IMR-90 (cell line): ENCODE results near the gene TRIAP1. TPM values are rescaled to one million over a fixed set of nuclear protein-coding genes. Genes with fewer than 3 reads are reported as not detected.

ENCODE experiments used
- ATAC-seq: fragments of 200-7000 bp; cut with Tn5 transposase; 2 replicates; pipeline ENCODE4 v1.9.1; 2020; ENCODE audit warnings: low read depth, mild to moderate bottlenecking, moderate library complexity
- BruUV-seq: library from RNA; stranded (reverse); fragments of 400-500 nt; replicated peaks from 2 replicates; lab custom pipeline; 2021; lab: Mats Ljungman, UMichigan
- CTCF ChIA-PET: fragments of 300-600 bp; formaldehyde crosslinking; extraction: SDS; loops from one replicate; lab custom pipeline; 2021; ENCODE audit warnings: antibody characterized with exemption; lab: Yijun Ruan, JAX
- POLR2A ChIA-PET: fragments of 300-600 bp; sonication (Branson Sonifier 250); formaldehyde crosslinking; loops from one replicate; lab custom pipeline; 2022; ENCODE audit warnings: antibody characterized with exemption; ENCODE audit not compliant: unreplicated experiment; lab: Charles Lee
- DNase-seq: peaks from one replicate; pipeline ENCODE4 v3.0.0; 2013
- H2AFZ ChIP-seq: replicated peaks from 2 replicates; pipeline ENCODE3; 2013; ENCODE audit warnings: low read length, mild to moderate bottlenecking; ENCODE audit not compliant: poor library complexity
- H2AK5ac ChIP-seq: 2 replicates; pipeline ENCODE4 v1.6.1; 2013; ENCODE audit warnings: low read depth, low read length, inconsistent platforms
- H2AK9ac ChIP-seq: replicated peaks from 2 replicates; pipeline ENCODE3; 2013; ENCODE audit warnings: mild to moderate bottlenecking, low read depth, low read length, moderate library complexity; ENCODE audit not compliant: poor library complexity
- H2BK120ac ChIP-seq: 2 replicates; pipeline ENCODE4 v1.6.1; 2013; ENCODE audit warnings: low read depth, low read length, inconsistent platforms
- H2BK15ac ChIP-seq: 3 replicates; pipeline ENCODE4 v1.6.1; 2013; ENCODE audit warnings: low read depth, low read length, inconsistent platforms
- H2BK20ac ChIP-seq: 2 replicates; pipeline ENCODE4 v1.6.1; 2013; ENCODE audit warnings: low read depth, mild to moderate bottlenecking, inconsistent platforms, low read length, moderate library complexity
- H2BK5ac ChIP-seq: 2 replicates; pipeline ENCODE4 v1.6.1; 2013; ENCODE audit warnings: mild to moderate bottlenecking, low read depth, low read length, inconsistent platforms; ENCODE audit not compliant: poor library complexity, severe bottlenecking
- H3K14ac ChIP-seq: replicated peaks from 2 replicates; pipeline ENCODE4 v1.6.1; 2013; ENCODE audit warnings: low read depth, low read length, inconsistent platforms
- H3K18ac ChIP-seq: 2 replicates; pipeline ENCODE4 v1.6.1; 2013; ENCODE audit warnings: low read depth, low read length, control low read depth
- H3K23ac ChIP-seq: 2 replicates; pipeline ENCODE4 v1.6.1; 2013; ENCODE audit warnings: low read depth, low read length, inconsistent platforms
- H3K27ac ChIP-seq: 2 replicates; pipeline ENCODE4 v1.5.1; 2013; ENCODE audit warnings: mild to moderate bottlenecking, control low read depth, low read length; ENCODE audit not compliant: insufficient read depth
- H3K27me3 ChIP-seq: 2 replicates; pipeline ENCODE4 v1.6.1; 2013; ENCODE audit warnings: low read length; ENCODE audit not compliant: control insufficient read depth, insufficient read depth
- H3K36me3 ChIP-seq: 2 replicates; pipeline ENCODE4 v1.6.1; 2013; ENCODE audit warnings: low read length, mixed read lengths; ENCODE audit not compliant: control insufficient read depth, insufficient read depth
- H3K4ac ChIP-seq: 2 replicates; pipeline ENCODE4 v1.6.1; 2013; ENCODE audit warnings: low read depth, low read length, inconsistent platforms
- H3K4me1 ChIP-seq: 2 replicates; pipeline ENCODE4 v1.6.1; 2013; ENCODE audit warnings: low read length, mixed read lengths; ENCODE audit not compliant: control insufficient read depth, insufficient read depth
- H3K4me2 ChIP-seq: 2 replicates; pipeline ENCODE4 v1.6.1; 2013; ENCODE audit warnings: low read depth, mild to moderate bottlenecking, control low read depth, low read length, moderate library complexity
- H3K4me3 ChIP-seq: 2 replicates; pipeline ENCODE4 v1.5.1; 2013; ENCODE audit warnings: low read depth, mild to moderate bottlenecking, control low read depth, low read length, moderate library complexity; ENCODE audit not compliant: insufficient read depth
- H3K56ac ChIP-seq: 2 replicates; pipeline ENCODE4 v1.6.1; 2013; ENCODE audit warnings: low read length, inconsistent platforms; ENCODE audit not compliant: insufficient read depth; ENCODE audit errors: extremely low read depth
- H3K79me1 ChIP-seq, 2 experiments: 2 replicates each; pipeline ENCODE4 v1.6.1; 2013; ENCODE audit warnings: low read length in 2 of 2, inconsistent platforms in 1 of 2, low read depth in 1 of 2
- H3K9ac ChIP-seq: 2 replicates; pipeline ENCODE4 v1.6.1; 2013; ENCODE audit warnings: low read depth, low read length, control low read depth
- H3K9me1 ChIP-seq: 2 replicates; pipeline ENCODE4 v1.6.1; 2013; ENCODE audit warnings: low read length, inconsistent platforms; ENCODE audit not compliant: insufficient read depth
- H3K9me3 ChIP-seq: 2 replicates; pipeline ENCODE4 v1.6.1; 2013; ENCODE audit warnings: low read length; ENCODE audit not compliant: control insufficient read depth, insufficient read depth
- H4K20me1 ChIP-seq: 2 replicates; pipeline ENCODE4 v1.6.1; 2013; ENCODE audit warnings: low read length, inconsistent platforms; ENCODE audit not compliant: insufficient read depth
- H4K5ac ChIP-seq: 2 replicates; pipeline ENCODE4 v1.6.1; 2013; ENCODE audit warnings: mild to moderate bottlenecking, low read depth, low read length, control low read depth
- H4K8ac ChIP-seq, 2 experiments: 2 replicates each; pipeline ENCODE4 v1.6.1; 2013; ENCODE audit warnings: low read depth in 2 of 2, low read length in 2 of 2, control low read depth in 1 of 2, inconsistent platforms in 1 of 2
- H4K91ac ChIP-seq: 2 replicates; pipeline ENCODE4 v1.6.1; 2013; ENCODE audit warnings: low read depth, low read length, inconsistent platforms; ENCODE audit not compliant: insufficient read depth
- BHLHE40 ChIP-seq: fragments of 150-350 bp; IDR thresholded peaks from 2 replicates; pipeline ENCODE4 v1.6.1; 2016; ENCODE audit warnings: mild to moderate bottlenecking, low read depth, low read length
- CEBPB ChIP-seq: IDR thresholded peaks from 2 replicates; pipeline ENCODE4 v1.6.1; 2012; ENCODE audit warnings: low read depth, low read length, improper control_type of control experiment
- CHD1 ChIP-seq: IDR thresholded peaks from 2 replicates; pipeline ENCODE4 v1.6.1; 2012; ENCODE audit warnings: low read depth, low read length, improper control_type of control experiment
- CTCF ChIP-seq: conservative IDR thresholded peaks from 2 replicates; pipeline ENCODE4 v1.5.1; 2012; ENCODE audit warnings: mild to moderate bottlenecking, low read depth, low read length, improper control_type of control experiment
- MAFK ChIP-seq: IDR thresholded peaks from 2 replicates; pipeline ENCODE4 v1.6.1; 2012; ENCODE audit warnings: low read depth, low read length, improper control_type of control experiment
- MAZ ChIP-seq: IDR thresholded peaks from 2 replicates; pipeline ENCODE4 v1.6.1; 2012; ENCODE audit warnings: low read depth, mild to moderate bottlenecking, low read length, improper control_type of control experiment, moderate library complexity, borderline replicate concordance
- MXI1 ChIP-seq: IDR thresholded peaks from 2 replicates; pipeline ENCODE4 v1.6.1; 2012; ENCODE audit warnings: low read depth, mild to moderate bottlenecking, low read length, moderate library complexity, borderline replicate concordance
- NFE2L2 ChIP-seq: fragments of 150-350 bp; IDR thresholded peaks from 2 replicates; pipeline ENCODE4 v1.6.1; 2016; ENCODE audit warnings: low read depth, mild to moderate bottlenecking, low read length
- POLR2A ChIP-seq: IDR thresholded peaks from 2 replicates; pipeline ENCODE4 v1.6.1; 2012; ENCODE audit warnings: mild to moderate bottlenecking, low read depth, low read length
- RAD21 ChIP-seq: IDR thresholded peaks from 2 replicates; pipeline ENCODE4 v1.6.1; 2012; ENCODE audit warnings: low read length, improper control_type of control experiment
- RCOR1 ChIP-seq: IDR thresholded peaks from 2 replicates; pipeline ENCODE4 v1.6.1; 2012; ENCODE audit warnings: mild to moderate bottlenecking, low read length, improper control_type of control experiment; ENCODE audit not compliant: insufficient replicate concordance
- RFX5 ChIP-seq: IDR thresholded peaks from 2 replicates; pipeline ENCODE4 v1.8.0; 2012; ENCODE audit warnings: low read depth, mild to moderate bottlenecking, low read length, moderate library complexity
- SMC3 ChIP-seq: fragments of 150-350 bp; IDR thresholded peaks from 2 replicates; pipeline ENCODE4 v1.6.1; 2016; ENCODE audit warnings: low read depth, mild to moderate bottlenecking, antibody characterized with exemption, low read length, moderate library complexity
- USF2 ChIP-seq: fragments of 150-350 bp; IDR thresholded peaks from 2 replicates; pipeline ENCODE4 v1.6.1; 2017; ENCODE audit warnings: mild to moderate bottlenecking, antibody characterized with exemption, low read length, low read depth
- WGBS, 2 experiments: methylation state at CpG; one replicate each; pipeline versions ENCODE4 v1.1.5 to v1.1.7; 2013; ENCODE audit warnings: missing lambda C conversion rate in 2 of 2; ENCODE audit not compliant: insufficient read length in 1 of 2; ENCODE audit errors: extremely low coverage in 2 of 2; 5-methylcytosine and 5-hydroxymethylcytosine counted together
- dilution Hi-C: fragments of 300-500 bp; cut with HindIII; formaldehyde crosslinking; loops from one replicate; pipeline ENCODE4 v1.14.3; 2018; ENCODE audit warnings: low sequenced_read_pairs; ENCODE audit not compliant: unreplicated experiment
- in situ Hi-C: fragments of 300-500 bp; cut with MboI; formaldehyde crosslinking; loops from 3 replicates; pipeline ENCODE4 v1.14.3; 2019; ENCODE audit warnings: low sequenced_read_pairs, inconsistent platforms, mixed read lengths
- intact Hi-C: fragments of 100-400 bp; cut with micrococcal nuclease; formaldehyde crosslinking; loops from 2 replicates; pipeline ENCODE4 v1.10.0; 2022
- polyA plus RNA-seq, 3 experiments: library from polyadenylated mRNA; depleted of rRNA; stranded (reverse); fragments of >200 nt; gene quantifications; 2 replicates each; pipeline ENCODE4 v1.2.3, GENCODE V29; 2012; ENCODE audit warnings: low replicate concordance in 1 of 3
- total RNA-seq: library from RNA; depleted of rRNA; stranded (reverse); fragments of >200 nt; gene quantifications from 2 replicates; pipeline ENCODE4 v1.2.3, GENCODE V29; 2012
- TF ChIP-seq, protein P1 (sequence below): fragments of 150-350 bp; IDR thresholded peaks from 2 replicates; pipeline ENCODE4 v1.6.1; 2016; ENCODE audit warnings: low read depth, mild to moderate bottlenecking, low read length, moderate library complexity, borderline replicate concordance

Gene TRIAP1
- total and polyA plus RNA-seq, 2 of the 4 experiments (the other 2 are of a cell fraction) = 19.2 to 32.3 TPM

DNA sequence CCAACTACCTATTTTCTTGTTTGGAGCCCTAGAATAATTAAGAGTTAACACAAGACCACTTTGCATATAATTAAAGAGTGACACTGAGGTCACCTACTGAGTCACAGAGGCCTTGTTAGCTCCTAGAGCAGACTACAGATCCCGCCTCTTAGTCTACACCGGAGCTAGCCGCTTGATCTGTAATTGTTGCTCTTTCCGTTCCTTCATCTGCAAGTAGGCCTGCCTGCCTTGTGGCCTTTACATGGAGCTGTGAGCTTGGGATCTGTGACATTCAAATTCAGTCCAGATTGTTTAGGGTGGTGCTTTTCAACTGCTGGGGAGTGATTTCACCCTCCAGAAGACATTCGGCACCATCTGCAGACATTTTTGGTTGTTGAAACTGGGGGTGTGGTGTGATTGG is 44.1 kb upstream of the TRIAP1 start:
- Histone ChIP-seq H3K14ac (no peak overlapping the region), H3K79me1 (peaks cover 12 to 35% of the 10 kb centered on the region in 2 experiments), H2BK20ac (no peak overlapping the region), H3K27me3 (no peaks in the 10 kb centered on the region), H3K27ac (no peak overlapping the region), H3K36me3 (peaks cover 6% of the 10 kb centered on the region), H3K4me2 (no peak overlapping the region), H3K4me1 (peaks cover 1% of the 10 kb centered on the region), H2BK15ac (no peak overlapping the region), H4K5ac (no peak overlapping the region), H4K8ac (no peak overlapping the region), H4K20me1 (no peaks in the 10 kb centered on the region), H3K9ac (no peak overlapping the region), H2BK120ac (no peak overlapping the region), H2AK5ac (no peak overlapping the region), H2AK9ac (no peak overlapping the region), H3K56ac (no peak overlapping the region), H2BK5ac (no peak overlapping the region), H3K9me1 (peaks cover 6% of the 10 kb centered on the region), H2AFZ (no peak overlapping the region), H3K4ac (no peak overlapping the region), H3K4me3 (no peak overlapping the region), H3K23ac (no peak overlapping the region), H4K91ac (no peak overlapping the region), H3K18ac (no peak overlapping the region), H3K9me3 (no peaks in the 10 kb centered on the region)
- POLR2A ChIA-PET = no interaction called here
- TF ChIP-seq USF2 = no peak
- TF ChIP-seq BHLHE40 = no peak
- TF ChIP-seq MAFK = no peak
- TF ChIP-seq CEBPB = no peak
- no peak for TF ChIP-seq MAZ
- no peak for TF ChIP-seq CTCF
- TF ChIP-seq MXI1 = no peak
- TF ChIP-seq RAD21 = no peak
- no peak for TF ChIP-seq NFE2L2
- no peak for TF ChIP-seq RFX5
- TF ChIP-seq POLR2A = no peak
- TF ChIP-seq, protein P1, sequence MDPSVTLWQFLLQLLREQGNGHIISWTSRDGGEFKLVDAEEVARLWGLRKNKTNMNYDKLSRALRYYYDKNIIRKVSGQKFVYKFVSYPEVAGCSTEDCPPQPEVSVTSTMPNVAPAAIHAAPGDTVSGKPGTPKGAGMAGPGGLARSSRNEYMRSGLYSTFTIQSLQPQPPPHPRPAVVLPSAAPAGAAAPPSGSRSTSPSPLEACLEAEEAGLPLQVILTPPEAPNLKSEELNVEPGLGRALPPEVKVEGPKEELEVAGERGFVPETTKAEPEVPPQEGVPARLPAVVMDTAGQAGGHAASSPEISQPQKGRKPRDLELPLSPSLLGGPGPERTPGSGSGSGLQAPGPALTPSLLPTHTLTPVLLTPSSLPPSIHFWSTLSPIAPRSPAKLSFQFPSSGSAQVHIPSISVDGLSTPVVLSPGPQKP = no peak
- TF ChIP-seq RCOR1 = no peak
- TF ChIP-seq CHD1 = no peak
- TF ChIP-seq SMC3 = no peak
- intact Hi-C loops = no loop called here
- dilution Hi-C loops = no loop called here
- 100% methylated on average over 3 of the region's 5 CpGs; no CpG with 5 or more reads in 1 of the 2 experiments for WGBS, 2 experiments
- DNase-seq (no peak), ATAC-seq (no peak)
- CTCF ChIA-PET = no interaction called here
- in situ Hi-C loops = no loop called here
- BruUV-seq = no TSS peak
